C1 segment of cervical spinal cord (tissue), 14 donors: ENCODE data around the gene PEDS1.
"Not testable (repeated sequence)": the region's sequence is repeated elsewhere in the genome, so short reads cannot be mapped to it uniquely, and the experiment has no call there.

Experiments
- DNase-seq, 14 donors: peaks; one replicate each; lab custom pipeline; 2025; lab: John Stamatoyannopoulos, UW

The PEDS1 gene

GRCh38 chr20:50153500-50154377 is at the start of gene PEDS1:
PEDS1 (minus strand) TSS chr20:50153723; CDS start chr20:50153637, 86 bp downstream.
- peak in 13 of 14 donors; percentile 26 to 93 (median 77) for DNase-seq

DNA sequence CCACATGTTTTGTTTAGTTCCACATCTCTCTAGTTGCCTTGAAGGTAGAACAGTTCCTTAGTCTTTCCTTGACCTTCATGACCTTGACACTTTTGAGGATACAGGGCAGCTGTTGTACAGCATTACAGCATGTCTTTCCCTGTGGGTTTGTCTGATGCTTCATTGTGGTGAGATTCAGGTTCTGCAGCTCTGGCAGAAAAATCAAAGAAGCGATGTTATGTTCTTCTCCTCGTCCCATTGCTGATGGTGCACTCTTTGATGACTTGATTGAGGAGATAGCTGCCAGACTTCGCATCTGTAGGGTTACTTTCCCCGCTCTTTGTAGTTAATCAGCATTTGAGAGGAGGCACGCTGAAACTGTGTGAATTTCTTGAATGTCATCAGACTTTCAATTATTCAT is 49.2 kb upstream of the PEDS1 start:
- no peak for DNase-seq

GRCh38 chr20:50201710-50202109 is 48.2 kb upstream of the PEDS1 start:
- DNase-seq: not testable (repeated sequence)

DNA sequence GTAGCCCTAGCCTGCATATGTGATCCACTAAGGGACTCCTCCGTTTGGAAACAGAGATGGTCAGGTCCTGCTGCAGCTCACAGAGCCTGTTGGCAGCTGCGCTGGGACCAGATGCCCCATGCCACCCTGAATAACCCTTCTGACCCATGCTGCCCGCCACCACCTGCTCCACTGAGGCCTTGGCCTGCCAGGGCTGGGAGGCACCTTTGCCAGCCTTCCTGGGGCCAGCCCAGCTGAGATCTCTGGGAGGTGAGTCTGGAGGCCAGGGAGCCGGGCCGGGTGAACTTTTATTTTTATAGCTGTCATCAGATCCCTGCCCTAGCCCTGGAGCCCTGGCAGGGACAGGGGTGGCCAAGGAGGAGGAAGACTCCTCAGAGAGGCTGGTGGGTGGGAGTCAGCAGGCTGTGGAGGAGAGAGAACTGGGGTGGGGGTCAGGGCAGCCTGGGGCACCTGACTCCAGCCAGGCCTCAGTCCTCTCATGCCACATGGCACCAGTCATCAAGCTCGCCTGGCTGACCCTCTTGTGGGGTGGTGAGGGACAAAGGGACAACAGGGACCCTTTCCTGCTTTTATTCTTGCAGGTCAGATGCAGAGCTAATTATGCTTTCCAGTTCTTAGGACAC is 47.1 kb upstream of the PEDS1 start:
- no peak for DNase-seq

DNA sequence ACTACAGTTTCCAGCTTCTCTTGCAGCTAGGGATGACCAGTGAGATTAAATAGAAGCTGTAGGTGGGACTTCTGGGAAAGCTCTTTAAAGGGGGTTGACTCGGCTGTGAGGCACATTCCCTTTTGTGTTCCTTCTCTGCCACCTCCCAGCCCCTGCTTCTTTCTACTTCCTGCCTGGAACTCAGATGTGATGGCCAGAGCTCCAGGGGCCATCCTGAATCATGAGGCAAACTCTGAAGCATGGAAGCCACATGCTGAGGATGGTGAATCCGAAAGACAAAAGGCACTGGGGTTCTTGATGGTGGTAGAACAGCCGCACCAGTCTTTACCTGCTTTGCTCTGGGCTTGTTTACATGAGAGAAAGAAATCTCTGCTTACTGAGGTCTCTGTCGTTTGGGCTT is 46.2 kb upstream of the PEDS1 start:
- no peak for DNase-seq

DNA sequence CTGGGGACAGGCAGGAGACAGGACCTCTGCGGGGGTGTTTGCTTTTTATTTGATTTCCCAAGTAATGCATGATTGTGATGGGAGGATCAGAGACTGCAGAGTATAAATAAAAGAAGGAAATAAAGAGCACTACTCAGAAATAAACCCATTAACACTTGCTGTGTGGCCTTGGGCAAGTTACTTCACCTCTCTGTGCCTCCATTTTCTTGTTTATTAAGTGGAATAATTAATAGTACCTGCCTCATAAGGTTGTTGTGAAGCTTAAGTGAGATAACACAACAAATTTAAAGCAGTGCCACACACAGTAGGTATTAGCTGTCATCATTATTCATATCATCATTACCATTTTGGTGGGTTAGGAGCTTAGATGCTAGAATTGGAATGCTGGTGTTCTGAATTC is 45.2 kb upstream of the PEDS1 start:
- DNase-seq: no peak

DNA sequence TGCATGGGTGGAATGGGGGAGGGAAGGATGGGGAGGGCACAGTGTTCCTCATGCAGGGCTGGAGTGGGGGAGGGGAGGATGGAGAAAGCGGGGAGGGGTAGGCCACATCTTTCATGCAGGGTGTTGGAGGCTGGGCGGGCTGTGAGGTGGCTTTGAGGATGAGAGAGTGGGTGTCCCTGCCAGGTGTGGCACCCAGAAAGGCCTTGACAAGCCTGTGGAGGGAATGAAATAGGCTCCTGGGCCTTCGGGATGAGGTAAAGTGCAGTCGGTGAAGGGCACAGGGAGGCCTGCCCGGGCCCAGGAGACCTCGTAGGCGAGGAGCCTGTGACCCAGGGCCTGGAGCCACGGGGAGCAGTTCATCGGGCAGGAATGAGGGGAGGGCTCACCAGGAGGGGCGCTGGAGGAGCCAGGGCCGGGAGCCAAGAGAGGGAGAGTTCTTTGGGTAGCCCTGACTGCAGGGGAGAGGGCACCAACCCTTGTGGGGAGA is 44.7 kb upstream of the PEDS1 start:
- DNase-seq: no peak

GRCh38 chr20:50197463-50198179 is 44.1 kb upstream of the PEDS1 start:
- DNase-seq: no peak

DNA sequence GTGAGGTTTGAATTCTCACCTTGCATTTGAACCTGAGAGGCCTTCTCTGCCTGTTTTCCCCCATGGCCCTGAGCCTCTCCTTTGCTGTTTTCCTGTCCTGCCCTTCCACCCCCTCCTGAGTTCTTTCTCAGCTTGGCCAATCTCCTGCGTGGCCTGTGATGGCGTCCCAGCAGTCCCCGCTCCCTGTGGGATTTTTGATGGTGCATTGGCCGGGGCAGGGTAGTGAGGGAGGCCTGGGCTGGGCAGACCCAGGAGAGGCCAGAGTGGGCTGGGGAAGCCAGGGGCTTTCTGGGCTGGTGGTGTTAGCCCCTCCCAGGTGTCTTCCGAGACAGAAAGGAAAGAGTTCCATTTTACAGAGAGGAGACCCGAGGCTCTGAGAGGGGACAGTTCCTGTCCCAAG is 43.4 kb upstream of the PEDS1 start:
- no peak for DNase-seq

DNA sequence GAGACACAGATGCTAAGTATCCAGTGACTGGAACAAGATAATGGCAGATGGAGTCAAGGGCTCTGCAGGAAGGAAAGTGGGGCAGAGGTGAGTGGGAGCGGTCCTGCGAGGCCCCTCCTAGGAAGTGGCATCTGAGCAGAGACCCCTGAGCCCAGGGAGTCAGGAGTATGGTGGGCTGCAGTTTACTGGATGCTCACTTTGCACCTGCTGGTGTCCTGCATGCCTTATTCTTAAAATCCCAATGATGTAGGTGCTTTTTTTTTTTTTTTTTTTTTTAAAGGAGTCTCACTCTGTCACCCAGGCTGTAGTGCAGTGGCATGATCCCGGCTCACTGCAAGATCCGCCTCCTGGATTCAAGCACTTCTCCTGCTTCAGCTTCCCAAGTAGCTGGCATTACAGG is 42.7 kb upstream of the PEDS1 start:
- DNase-seq: no peak

DNA sequence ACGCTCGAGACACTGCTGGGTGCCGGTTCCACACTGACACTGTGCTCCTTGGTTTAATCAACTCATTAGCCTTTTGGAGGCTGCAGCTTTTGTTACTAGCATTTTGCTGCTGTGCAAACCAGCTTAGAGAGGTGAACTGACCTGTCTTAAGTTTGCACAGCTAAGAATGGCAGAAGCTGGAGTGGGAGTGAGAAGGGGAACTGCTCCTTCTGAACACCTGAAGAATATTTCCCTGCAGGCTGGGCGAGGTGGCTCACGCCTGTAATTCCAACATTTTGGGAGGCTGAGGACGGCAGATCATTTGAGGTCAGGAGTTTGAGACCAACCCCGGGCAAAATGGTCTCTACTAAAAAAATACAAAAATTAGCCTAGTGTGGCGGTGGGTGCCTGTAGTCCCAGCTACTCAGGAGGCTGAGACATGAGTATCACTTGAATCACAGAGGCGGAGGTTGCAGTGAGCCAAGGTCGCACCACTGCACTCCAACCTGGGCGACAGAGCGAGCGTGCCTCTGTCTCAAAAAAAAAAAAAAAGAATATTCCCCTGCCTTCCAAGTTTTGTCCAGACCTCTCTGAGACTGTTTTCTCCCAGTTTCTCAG is 42.1 kb upstream of the PEDS1 start:
- DNase-seq: no peak

- no peak for DNase-seq
Observed at GRCh38 chr20:50194831-50195523, 41.5 kb upstream of the PEDS1 start.

GRCh38 chr20:50194422-50194830 is 40.9 kb upstream of the PEDS1 start:
- no peak for DNase-seq

DNA sequence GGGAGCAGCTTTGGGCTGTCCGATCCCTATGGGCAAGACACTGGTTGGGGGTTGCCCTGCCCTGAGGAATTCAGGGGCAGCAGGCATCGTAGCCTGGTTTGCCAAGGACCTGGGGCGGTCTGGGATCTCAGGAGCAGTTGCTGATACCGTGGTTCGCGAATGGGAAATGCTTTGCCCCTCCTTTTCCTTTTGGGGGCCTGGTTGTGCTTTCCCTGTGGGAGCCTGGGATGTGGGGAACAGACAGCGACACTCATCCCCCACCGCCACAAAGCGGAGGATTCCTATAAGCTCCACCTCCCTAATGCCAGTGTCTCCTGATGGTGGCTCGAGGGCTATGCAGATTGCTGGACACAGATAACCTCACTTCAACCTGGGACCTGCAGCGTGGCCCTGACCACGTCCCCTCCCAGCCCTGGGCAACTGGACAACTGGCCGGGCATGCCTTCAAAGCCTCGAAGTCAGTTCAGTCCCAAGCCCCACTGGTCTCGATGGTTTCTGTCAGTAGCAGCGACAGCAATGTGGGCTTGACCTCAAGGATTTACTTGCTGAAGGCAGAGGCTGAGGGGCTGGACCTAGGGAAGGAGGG is 40.4 kb upstream of the PEDS1 start:
- DNase-seq: peak in 5 of 14 donors; percentile 21 to 39 (median 30)

- peak in 6 of 14 donors; percentile 15 to 40 (median 34) for DNase-seq
Observed at GRCh38 chr20:50193199-50193835, 39.8 kb upstream of the PEDS1 start.

DNA sequence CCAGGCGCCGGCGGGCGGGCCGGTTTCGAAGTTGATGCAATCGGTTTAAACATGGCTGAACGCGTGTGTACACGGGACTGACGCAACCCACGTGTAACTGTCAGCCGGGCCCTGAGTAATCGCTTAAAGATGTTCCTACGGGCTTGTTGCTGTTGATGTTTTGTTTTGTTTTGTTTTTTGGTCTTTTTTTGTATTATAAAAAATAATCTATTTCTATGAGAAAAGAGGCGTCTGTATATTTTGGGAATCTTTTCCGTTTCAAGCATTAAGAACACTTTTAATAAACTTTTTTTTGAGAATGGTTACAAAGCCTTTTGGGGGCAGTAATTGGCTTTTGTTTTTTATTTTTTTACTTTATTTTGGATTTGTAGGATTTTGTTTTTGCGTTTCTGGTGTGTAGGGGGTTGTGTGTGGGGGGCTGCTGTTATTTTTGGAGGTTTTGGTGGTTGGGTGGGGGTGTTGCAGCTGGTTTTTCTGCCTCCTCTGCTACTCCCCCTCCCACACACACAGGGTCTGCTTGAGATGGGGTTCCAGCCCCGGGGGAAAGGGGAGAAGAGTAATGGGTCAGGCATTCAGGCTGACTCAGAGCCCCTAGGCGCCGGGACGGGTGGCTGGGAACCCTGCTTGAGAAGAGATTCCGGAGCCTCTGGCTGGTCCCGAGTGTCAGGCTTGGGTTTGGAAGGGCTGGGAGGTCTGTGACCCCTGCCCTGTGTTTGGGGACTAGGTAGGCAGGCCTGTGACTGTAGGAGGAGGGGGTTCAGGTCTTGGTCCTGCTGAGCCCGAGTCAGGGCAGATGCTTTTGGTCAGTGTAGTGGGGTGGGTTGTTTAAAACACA is 39.1 kb upstream of the PEDS1 start:
- peak in 7 of 14 donors; percentile 12 to 48 (median 44) for DNase-seq

DNA sequence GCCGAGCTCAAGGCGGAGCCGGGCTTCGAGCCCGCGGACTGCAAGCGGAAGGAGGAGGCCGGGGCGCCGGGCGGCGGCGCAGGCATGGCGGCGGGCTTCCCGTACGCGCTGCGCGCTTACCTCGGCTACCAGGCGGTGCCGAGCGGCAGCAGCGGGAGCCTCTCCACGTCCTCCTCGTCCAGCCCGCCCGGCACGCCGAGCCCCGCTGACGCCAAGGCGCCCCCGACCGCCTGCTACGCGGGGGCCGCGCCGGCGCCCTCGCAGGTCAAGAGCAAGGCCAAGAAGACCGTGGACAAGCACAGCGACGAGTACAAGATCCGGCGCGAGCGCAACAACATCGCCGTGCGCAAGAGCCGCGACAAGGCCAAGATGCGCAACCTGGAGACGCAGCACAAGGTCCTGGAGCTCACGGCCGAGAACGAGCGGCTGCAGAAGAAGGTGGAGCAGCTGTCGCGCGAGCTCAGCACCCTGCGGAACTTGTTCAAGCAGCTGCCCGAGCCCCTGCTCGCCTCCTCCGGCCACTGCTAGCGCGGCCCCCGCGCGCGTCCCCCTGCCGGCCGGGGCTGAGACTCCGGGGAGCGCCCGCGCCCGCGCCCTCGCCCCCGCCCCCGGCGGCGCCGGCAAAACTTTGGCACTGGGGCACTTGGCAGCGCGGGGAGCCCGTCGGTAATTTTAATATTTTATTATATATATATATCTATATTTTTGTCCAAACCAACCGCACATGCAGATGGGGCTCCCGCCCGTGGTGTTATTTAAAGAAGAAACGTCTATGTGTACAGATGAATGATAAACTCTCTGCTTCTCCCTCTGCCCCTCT is 38.2 kb upstream of the PEDS1 start:
- DNase-seq: peak in 6 of 14 donors; percentile 11 to 61 (median 28)

DNA sequence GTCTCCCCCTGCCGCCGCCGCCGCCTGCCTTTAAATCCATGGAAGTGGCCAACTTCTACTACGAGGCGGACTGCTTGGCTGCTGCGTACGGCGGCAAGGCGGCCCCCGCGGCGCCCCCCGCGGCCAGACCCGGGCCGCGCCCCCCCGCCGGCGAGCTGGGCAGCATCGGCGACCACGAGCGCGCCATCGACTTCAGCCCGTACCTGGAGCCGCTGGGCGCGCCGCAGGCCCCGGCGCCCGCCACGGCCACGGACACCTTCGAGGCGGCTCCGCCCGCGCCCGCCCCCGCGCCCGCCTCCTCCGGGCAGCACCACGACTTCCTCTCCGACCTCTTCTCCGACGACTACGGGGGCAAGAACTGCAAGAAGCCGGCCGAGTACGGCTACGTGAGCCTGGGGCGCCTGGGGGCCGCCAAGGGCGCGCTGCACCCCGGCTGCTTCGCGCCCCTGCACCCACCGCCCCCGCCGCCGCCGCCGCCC is 37.6 kb upstream of the PEDS1 start:
- DNase-seq: peak in 5 of 14 donors; percentile 23 to 83 (median 59)
